WTC11 (cell line): Measurements from ENCODE around the gene PPP1R3F. TPM values are rescaled to one million over a fixed set of nuclear protein-coding genes. Genes with fewer than 3 reads are reported as not detected.
"Not testable (repeated sequence)": the region's sequence is repeated elsewhere in the genome, so short reads cannot be mapped to it uniquely, and the experiment has no call there.

ENCODE experiments used
- ATAC-seq: fragments of 200-7000 bp; cut with Tn5 transposase; 2 replicates; pipeline ENCODE4 v1.10.0; 2021; ENCODE audit warnings: mild to moderate bottlenecking, moderate library complexity
- CTCF ChIA-PET: fragments of 300-600 bp; sonication (Branson Sonifier 250); formaldehyde crosslinking; loops from one replicate; lab custom pipeline; 2021; ENCODE audit warnings: antibody characterized with exemption; lab: Charles Lee
- POLR2A ChIA-PET: fragments of 350-600 bp; sonication (Branson Sonifier 250); formaldehyde crosslinking; loops from one replicate; lab custom pipeline; 2021; ENCODE audit warnings: antibody characterized with exemption; lab: Charles Lee
- DNase-seq: peaks from one replicate; pipeline ENCODE4 v3.0.0; 2021; ENCODE audit warnings: low spot score
- H3K27ac Mint-ChIP-seq: 2 replicates; pipeline ENCODE4 v1.8.0; 2021; ENCODE audit warnings: mixed read lengths
- H3K27me3 Mint-ChIP-seq: 2 replicates; pipeline ENCODE4 v1.8.0; 2021; ENCODE audit warnings: low read depth, mild to moderate bottlenecking, moderate library complexity, mixed read lengths
- H3K36me3 Mint-ChIP-seq: 2 replicates; pipeline ENCODE4 v1.8.0; 2021; ENCODE audit warnings: mixed read lengths
- H3K4me1 Mint-ChIP-seq: 2 replicates; pipeline ENCODE4 v1.8.0; 2022; ENCODE audit warnings: mixed read lengths
- H3K4me3 Mint-ChIP-seq: 2 replicates; pipeline ENCODE4 v1.8.0; 2021; ENCODE audit warnings: mild to moderate bottlenecking, moderate library complexity, mixed read lengths
- H3K9me3 Mint-ChIP-seq: 2 replicates; pipeline ENCODE4 v1.8.0; 2021; ENCODE audit warnings: mixed read lengths
- FOXP1 ChIP-seq: sonication (generic); formaldehyde crosslinking; IDR thresholded peaks from 2 replicates; pipeline ENCODE4 v1.8.0; 2022; ENCODE audit warnings: missing genetic modification reagents, mild to moderate bottlenecking, moderate library complexity, borderline replicate concordance
- GTF2I ChIP-seq: fragments of 250-450 bp; sonication (Bioruptor Pico); conservative IDR thresholded peaks from 2 replicates; pipeline ENCODE4 v1.4.0; 2021; ENCODE audit warnings: mild to moderate bottlenecking
- MYBL2 ChIP-seq: sonication (generic); formaldehyde crosslinking; IDR thresholded peaks from 2 replicates; pipeline ENCODE4 v1.8.1; 2023; ENCODE audit warnings: mild to moderate bottlenecking, moderate library complexity, missing genetic modification reagents
- NR3C1 ChIP-seq: sonication (generic); formaldehyde crosslinking; conservative IDR thresholded peaks from 2 replicates; pipeline ENCODE4 v1.8.1; 2023; ENCODE audit warnings: low read depth, mild to moderate bottlenecking, missing genetic modification reagents
- SOX15 ChIP-seq: fragments of 250-450 bp; sonication (Bioruptor Pico); IDR thresholded peaks from 2 replicates; pipeline ENCODE4 v1.9.0; 2021; ENCODE audit warnings: mild to moderate bottlenecking
- TCF7 ChIP-seq: sonication (generic); formaldehyde crosslinking; IDR thresholded peaks from 2 replicates; pipeline ENCODE4 v1.8.0; 2022; ENCODE audit warnings: mild to moderate bottlenecking, low read depth, missing genetic modification reagents, moderate library complexity
- TEAD4 ChIP-seq: sonication (generic); formaldehyde crosslinking; IDR thresholded peaks from 2 replicates; pipeline ENCODE4 v1.8.0; 2022; ENCODE audit warnings: mild to moderate bottlenecking, missing genetic modification reagents
- ZNF219 ChIP-seq: sonication (generic); formaldehyde crosslinking; IDR thresholded peaks from 2 replicates; pipeline ENCODE4 v1.8.0; 2023; ENCODE audit warnings: missing genetic modification reagents, mild to moderate bottlenecking, borderline replicate concordance
- ZNF317 ChIP-seq: sonication (generic); formaldehyde crosslinking; IDR thresholded peaks from 2 replicates; pipeline ENCODE4 v1.8.1; 2023; ENCODE audit warnings: low read depth, mild to moderate bottlenecking, moderate library complexity, missing genetic modification reagents, borderline replicate concordance
- total RNA-seq: library from RNA; stranded (reverse); gene quantifications from 3 replicates; pipeline ENCODE4 v1.2.3, GENCODE V29; 2021
- TF ChIP-seq, protein P1 (sequence below): sonication (generic); formaldehyde crosslinking; IDR thresholded peaks from 2 replicates; pipeline ENCODE4 v1.8.0; 2023; ENCODE audit warnings: mild to moderate bottlenecking, missing genetic modification reagents
- TF ChIP-seq, protein P2 (sequence below): sonication (generic); formaldehyde crosslinking; IDR thresholded peaks from 2 replicates; pipeline ENCODE4 v1.8.0; 2022; ENCODE audit warnings: mild to moderate bottlenecking, missing genetic modification reagents
- TF ChIP-seq, protein P3 (sequence below): fragments of 250-450 bp; sonication (Bioruptor Pico); IDR thresholded peaks from 2 replicates; pipeline ENCODE4 v2.1.2; 2022; ENCODE audit warnings: mild to moderate bottlenecking, moderate library complexity

The PPP1R3F gene
- total RNA-seq, 1 experiment from 2014 or later, result 7.0 TPM

DNA sequence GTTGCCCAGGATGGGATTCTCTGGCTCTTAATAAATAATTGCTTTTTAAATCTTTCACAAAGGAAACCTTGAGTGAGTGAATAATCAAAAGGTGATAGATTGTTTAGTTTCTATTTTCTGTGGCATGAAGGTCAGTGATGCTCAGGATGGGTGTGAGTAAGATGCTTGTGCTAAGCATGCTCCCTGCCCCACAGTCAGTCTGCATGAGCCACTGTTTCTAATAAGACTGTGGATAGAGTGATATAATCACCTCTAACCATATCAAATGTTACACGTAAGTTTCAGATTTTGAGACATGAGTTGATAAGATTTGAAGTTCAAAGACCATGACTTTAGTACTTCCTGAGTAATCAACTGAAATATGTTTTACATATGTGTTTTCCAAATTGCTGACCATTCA lies 31.1 kb downstream of the PPP1R3F start (continued):
- TF ChIP-seq, protein P1, sequence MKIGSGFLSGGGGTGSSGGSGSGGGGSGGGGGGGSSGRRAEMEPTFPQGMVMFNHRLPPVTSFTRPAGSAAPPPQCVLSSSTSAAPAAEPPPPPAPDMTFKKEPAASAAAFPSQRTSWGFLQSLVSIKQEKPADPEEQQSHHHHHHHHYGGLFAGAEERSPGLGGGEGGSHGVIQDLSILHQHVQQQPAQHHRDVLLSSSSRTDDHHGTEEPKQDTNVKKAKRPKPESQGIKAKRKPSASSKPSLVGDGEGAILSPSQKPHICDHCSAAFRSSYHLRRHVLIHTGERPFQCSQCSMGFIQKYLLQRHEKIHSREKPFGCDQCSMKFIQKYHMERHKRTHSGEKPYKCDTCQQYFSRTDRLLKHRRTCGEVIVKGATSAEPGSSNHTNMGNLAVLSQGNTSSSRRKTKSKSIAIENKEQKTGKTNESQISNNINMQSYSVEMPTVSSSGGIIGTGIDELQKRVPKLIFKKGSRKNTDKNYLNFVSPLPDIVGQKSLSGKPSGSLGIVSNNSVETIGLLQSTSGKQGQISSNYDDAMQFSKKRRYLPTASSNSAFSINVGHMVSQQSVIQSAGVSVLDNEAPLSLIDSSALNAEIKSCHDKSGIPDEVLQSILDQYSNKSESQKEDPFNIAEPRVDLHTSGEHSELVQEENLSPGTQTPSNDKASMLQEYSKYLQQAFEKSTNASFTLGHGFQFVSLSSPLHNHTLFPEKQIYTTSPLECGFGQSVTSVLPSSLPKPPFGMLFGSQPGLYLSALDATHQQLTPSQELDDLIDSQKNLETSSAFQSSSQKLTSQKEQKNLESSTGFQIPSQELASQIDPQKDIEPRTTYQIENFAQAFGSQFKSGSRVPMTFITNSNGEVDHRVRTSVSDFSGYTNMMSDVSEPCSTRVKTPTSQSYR, result no peak
- TF ChIP-seq MYBL2 (CRISPR knock-in tag), result no peak
- TF ChIP-seq, protein P2, sequence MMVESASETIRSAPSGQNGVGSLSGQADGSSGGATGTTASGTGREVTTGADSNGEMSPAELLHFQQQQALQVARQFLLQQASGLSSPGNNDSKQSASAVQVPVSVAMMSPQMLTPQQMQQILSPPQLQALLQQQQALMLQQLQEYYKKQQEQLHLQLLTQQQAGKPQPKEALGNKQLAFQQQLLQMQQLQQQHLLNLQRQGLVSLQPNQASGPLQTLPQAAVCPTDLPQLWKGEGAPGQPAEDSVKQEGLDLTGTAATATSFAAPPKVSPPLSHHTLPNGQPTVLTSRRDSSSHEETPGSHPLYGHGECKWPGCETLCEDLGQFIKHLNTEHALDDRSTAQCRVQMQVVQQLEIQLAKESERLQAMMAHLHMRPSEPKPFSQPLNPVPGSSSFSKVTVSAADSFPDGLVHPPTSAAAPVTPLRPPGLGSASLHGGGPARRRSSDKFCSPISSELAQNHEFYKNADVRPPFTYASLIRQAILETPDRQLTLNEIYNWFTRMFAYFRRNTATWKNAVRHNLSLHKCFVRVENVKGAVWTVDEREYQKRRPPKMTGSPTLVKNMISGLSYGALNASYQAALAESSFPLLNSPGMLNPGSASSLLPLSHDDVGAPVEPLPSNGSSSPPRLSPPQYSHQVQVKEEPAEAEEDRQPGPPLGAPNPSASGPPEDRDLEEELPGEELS (CRISPR knock-in tag), result no peak
- no peak for TF ChIP-seq ZNF317
- TF ChIP-seq TCF7 (CRISPR knock-in tag), result no peak
- TF ChIP-seq FOXP1 (CRISPR knock-in tag), result no peak
- TF ChIP-seq SOX15 (CRISPR knock-in tag), result no peak
- TF ChIP-seq NR3C1 (CRISPR knock-in tag), result no peak
- TF ChIP-seq GTF2I (CRISPR knock-in tag), result no peak
- TF ChIP-seq ZNF219, result no peak

DNA sequence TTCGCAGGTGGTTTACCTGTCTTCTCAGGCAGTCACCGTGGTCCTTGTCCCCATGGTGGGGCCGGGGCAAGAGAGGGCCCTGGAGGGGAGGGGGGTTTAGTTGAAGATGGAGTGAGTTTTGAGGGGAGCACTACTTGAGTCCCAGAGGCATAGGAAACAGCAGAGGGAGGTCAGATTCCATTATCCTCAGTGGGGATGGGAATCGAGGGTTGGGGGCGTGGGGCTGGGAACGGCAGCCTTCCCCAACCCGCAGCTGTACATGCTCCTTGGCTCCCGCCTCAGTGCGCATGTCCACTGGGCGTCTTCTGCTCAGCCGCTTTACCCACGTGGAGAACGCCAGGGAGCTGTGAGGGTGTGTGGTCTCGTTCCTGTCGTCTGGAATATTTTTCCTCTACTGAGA lies 33.8 kb downstream of the PPP1R3F start, which contains the start of gene GAGE10:
GAGE10 (plus strand) TSS at position 301 of the 400 bp plus-strand sequence. CDS start 1,214 bp downstream, outside the sequence.
- DNase-seq, result no peak

DNA sequence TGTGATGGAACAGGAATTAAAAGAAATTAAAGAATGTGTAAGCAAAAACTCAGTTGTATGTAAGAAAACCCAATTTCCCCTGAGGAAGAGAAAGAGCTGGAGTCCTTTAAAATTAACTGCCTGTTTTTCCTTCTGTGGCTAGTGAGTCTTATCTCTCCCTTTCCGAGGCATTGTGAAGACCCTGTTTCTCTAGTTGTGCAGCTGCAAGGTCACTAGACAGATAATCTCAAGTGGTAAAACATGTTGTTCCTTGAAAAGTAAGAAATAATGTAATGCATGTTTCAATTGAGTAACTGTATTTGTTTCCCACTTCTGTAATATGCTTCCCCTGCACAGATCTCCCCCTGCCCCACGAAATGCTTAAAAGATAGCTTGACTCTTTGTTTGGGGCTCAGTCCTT lies 38.2 kb downstream of the PPP1R3F start:
- H3K9me3 Mint-ChIP-seq, H3K27ac Mint-ChIP-seq, H3K27me3 Mint-ChIP-seq, DNase-seq, CTCF ChIA-PET, POLR2A ChIA-PET, H3K4me3 Mint-ChIP-seq, H3K36me3 Mint-ChIP-seq, ATAC-seq: not testable (repeated sequence)
- H3K4me1 Mint-ChIP-seq, result peaks cover 45% of the 10 kb centered on the region

More for the DNA sequence above, 33.8 kb downstream of the PPP1R3F start, which contains the start of gene GAGE10:
- Mint-ChIP-seq H3K4me1 (peaks cover 23% of the 10 kb centered on the region), H3K27ac (no peak within 1 kb of the TSS), H3K9me3 (no peaks in the 10 kb centered on the region), H3K4me3 (no peak within 1 kb of the TSS), H3K36me3 (no peaks in the 10 kb centered on the region), H3K27me3 (no peaks in the 10 kb centered on the region; the same call in 1 of the 2 replicates)
- POLR2A ChIA-PET, result no interaction called here
- TF ChIP-seq TEAD4, result no peak
- CTCF ChIA-PET, result no interaction called here
- no peak for ATAC-seq

DNA sequence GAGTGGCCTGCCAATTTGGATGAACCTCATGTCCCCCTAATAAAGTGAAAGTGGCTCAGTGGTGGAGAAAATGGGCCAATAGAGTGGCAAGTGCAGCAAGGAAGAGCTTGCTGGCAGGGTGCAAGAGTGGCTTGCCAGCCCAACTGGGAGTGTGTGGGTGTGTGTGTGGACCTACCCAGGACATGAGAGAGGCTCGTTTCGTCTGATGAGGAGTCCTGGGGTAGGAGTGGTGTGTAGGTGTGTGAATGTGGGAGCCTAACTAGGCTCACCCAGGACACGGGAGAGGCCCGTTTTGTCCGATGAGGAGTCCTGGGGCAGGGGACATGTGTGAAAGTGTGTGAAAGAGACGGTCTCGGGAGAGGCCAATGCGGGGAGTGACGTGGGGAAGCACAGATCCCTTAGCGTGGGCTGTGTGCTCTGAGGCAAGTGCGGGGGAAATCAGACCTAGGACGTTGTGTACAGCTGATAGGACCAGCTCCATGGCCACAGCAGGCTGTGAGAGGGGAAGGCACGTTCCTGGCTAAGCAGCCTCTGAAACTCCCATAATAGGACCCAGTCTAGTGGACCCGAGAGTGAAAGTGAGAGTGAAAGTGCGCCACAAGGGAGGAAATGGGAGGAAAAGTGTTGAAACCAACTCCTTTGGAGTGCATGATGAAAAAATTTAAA lies 39.1 kb downstream of the PPP1R3F start:
- Mint-ChIP-seq H3K27ac (peak overlapping the region; percentile 78), H3K4me3 (peak overlapping the region; percentile 65), H3K27me3 (no peaks in the 10 kb centered on the region), H3K4me1 (peaks cover 45% of the 10 kb centered on the region), H3K36me3 (no peaks in the 10 kb centered on the region), H3K9me3 (no peaks in the 10 kb centered on the region)
- POLR2A ChIA-PET, result interaction anchor here (1.3 to 1.9 kb wide), 2 partner anchors 9 to 40 kb away, joined by 3 to 5 read pairs; no protein-coding TSS in a partner anchor
- CTCF ChIA-PET, result interaction anchor here (1.3 kb wide), 1 partner anchor 17 kb away, joined by 10 read pairs; no protein-coding TSS in a partner anchor
- DNase-seq, result no peak
- TF ChIP-seq, protein P3, sequence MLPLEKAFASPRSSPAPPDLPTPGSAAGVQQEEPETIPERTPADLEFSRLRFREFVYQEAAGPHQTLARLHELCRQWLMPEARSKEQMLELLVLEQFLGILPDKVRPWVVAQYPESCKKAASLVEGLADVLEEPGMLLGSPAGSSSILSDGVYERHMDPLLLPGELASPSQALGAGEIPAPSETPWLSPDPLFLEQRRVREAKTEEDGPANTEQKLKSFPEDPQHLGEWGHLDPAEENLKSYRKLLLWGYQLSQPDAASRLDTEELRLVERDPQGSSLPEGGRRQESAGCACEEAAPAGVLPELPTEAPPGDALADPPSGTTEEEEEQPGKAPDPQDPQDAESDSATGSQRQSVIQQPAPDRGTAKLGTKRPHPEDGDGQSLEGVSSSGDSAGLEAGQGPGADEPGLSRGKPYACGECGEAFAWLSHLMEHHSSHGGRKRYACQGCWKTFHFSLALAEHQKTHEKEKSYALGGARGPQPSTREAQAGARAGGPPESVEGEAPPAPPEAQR (CRISPR knock-in tag), result no peak
- ATAC-seq, result no peak; the same call in 1 of the 2 replicates
